Heart right ventricle (tissue), 16 donors: ENCODE data around the gene ASPRV1. TPM values are rescaled to one million over a fixed set of nuclear protein-coding genes. Genes with fewer than 3 reads are reported as not detected.
A peak's percentile ranks its signal among the peaks of the same experiment; 100 is the strongest.

Source experiments
- ATAC-seq, 8 donors: fragments of 200-7000 bp; cut with Tn5 transposase; one replicate each; pipeline ENCODE4 v1.9.1; 2020; ENCODE audit warnings: mild to moderate bottlenecking in 8 of 8, moderate library complexity in 8 of 8, moderate number of reproducible peaks in 1 of 8
- DNase-seq, 2 donors: peaks; one replicate each; pipeline ENCODE4 v3.0.0-alpha.2; 2020
- H3K27ac ChIP-seq, 10 donors: fragments of 200-600 bp; sonication (generic) in 2 of 10; one replicate each; pipeline versions ENCODE4 v1.5.0 to v1.8.0; 2020 to 2022; ENCODE audit warnings: mild to moderate bottlenecking in 3 of 10
- H3K27me3 ChIP-seq, 7 donors: fragments of 200-600 bp; one replicate each; pipeline ENCODE4 v1.8.0; 2021 to 2022; ENCODE audit warnings: mild to moderate bottlenecking in 2 of 7
- H3K36me3 ChIP-seq, 9 donors: fragments of 200-600 bp; sonication (generic) in 1 of 9; one replicate each; pipeline versions ENCODE4 v1.5.0 to v1.8.0; 2020 to 2022; ENCODE audit warnings: mild to moderate bottlenecking in 2 of 9
- H3K4me1 ChIP-seq, 9 donors: fragments of 200-600 bp; sonication (generic) in 1 of 9; one replicate each; pipeline versions ENCODE4 v1.5.0 to v1.8.0; 2020 to 2022; ENCODE audit warnings: mild to moderate bottlenecking in 4 of 9
- H3K4me3 ChIP-seq, 10 donors: fragments of 200-600 bp; sonication (generic) in 2 of 10; one replicate each; pipeline versions ENCODE4 v1.5.0 to v1.8.0; 2020 to 2022; ENCODE audit warnings: mild to moderate bottlenecking in 7 of 10, moderate library complexity in 2 of 10
- H3K9me3 ChIP-seq, 11 donors: fragments of 200-600 bp in 10 of 11; sonication (generic) in 2 of 11; one replicate each; pipeline versions ENCODE4 v1.5.0 to v1.8.0; 2013 to 2022; ENCODE audit warnings: mild to moderate bottlenecking in 2 of 11, control low read depth in 1 of 11, moderate library complexity in 1 of 11
- CTCF ChIP-seq, 9 donors: fragments of 200-600 bp; sonication (generic) in 2 of 9; IDR thresholded peaks; one replicate each; pipeline versions ENCODE4 v1.5.0 to v1.8.0; 2021 to 2022; ENCODE audit warnings: antibody characterized with exemption in 9 of 9, mild to moderate bottlenecking in 5 of 9, moderate library complexity in 1 of 9
- WGBS, 2 donors: extraction: QIAGEN DNeasy Blood & Tissue Kit; methylation state at CpG; one replicate each; pipeline ENCODE4 v1.1.7; 2013; ENCODE audit warnings: inconsistent platforms in 1 of 2; 5-methylcytosine and 5-hydroxymethylcytosine counted together
- intact Hi-C, 10 donors: fragments of 100-400 bp; cut with DNase I; formaldehyde crosslinking; loops; one replicate each; pipeline versions ENCODE4 v1.11.1 to v1.14.2; 2022
- polyA plus RNA-seq, 2 donors: library from polyadenylated mRNA; stranded (reverse); fragments of 200-250 nt; gene quantifications; one replicate each; pipeline ENCODE4 v1.2.3, GENCODE V29; 2013
- total RNA-seq, 10 donors: library from RNA; stranded (reverse); fragmentation: NEBNext Ultra II Directional in 3 of 10; extraction: Animal tissue kit (Norgen Biotek cat#: 25700) in 3 of 10; gene quantifications; one replicate each; pipeline versions ENCODE4 v1.2.1 to v1.2.4, GENCODE V29; 2021 to 2023
- donor health status: Arrhythmogenic right ventricular cardiomyopathy.
- donor health status: ischemic (EF 13 %, LVEDD 7.1; RV severe dilation, severe dysfunction).
- donor health status: healthy with polysubstance abuse.
- donor health status: DM: no; HTN: yes; CAD: no.
- donor health status: DM: no; HTN: no; CAD: no.
- donor health status: ischemic (EF 25% LVEDD 6.9; RV normal size, moderate dysfunction).
- donor health status: ischemic (EF 25% LVEDD 5.7; RV mildly dilated, moderate dysfunction).
- donor health status: healthy.
- donor health status: DM: yes; HTN: yes; CAD: no.
- donor health status: Ischemic cardiomyopathy.
- donor health status: ischemic (EF 35%, LVEDD 5.7; RV mildly dilated, moderate dysfunction).
- donor health status: nonischemic (EF 11% LVEDD 7.7; RV severe dilation, severe dysfunction).
- donor health status: DM: yes; HTN: yes; CAD: no.
- donor health status: PGD.
- donor health status: ischemic (EF 29% LVEDD 5.4; RV normal size, mild dysfunction).
- donor health status: nonischemic (EF 23%, LVEDD 6.1; RV moderate dilation, normal function).

The ASPRV1 gene
- total and polyA plus RNA-seq, 12 donors = 0.36 to 1.5 (median 0.94) TPM

DNA sequence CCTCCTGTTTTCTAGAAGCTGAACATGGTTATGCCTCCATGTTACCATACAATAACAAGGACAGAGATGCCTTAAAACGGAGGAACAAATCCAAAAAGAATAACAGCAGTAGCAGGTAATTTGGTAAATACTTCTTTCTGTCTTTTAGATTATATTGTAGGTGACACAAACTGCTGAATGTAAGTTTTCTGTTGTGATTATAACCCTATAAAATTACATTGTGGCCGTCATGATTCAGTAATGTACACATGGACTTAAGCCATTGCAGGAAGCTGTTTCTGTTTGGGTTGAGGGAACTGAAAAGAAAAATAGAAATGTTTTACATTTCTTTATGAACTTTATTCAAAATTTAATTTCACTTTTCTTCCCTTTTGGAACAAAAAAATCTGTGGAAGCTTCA lies 45.3 kb downstream of the ASPRV1 start:
- Histone ChIP-seq H3K9me3 (no peaks in the 10 kb centered on the region), H3K27me3 (no peaks in the 10 kb centered on the region), H3K36me3 (peaks cover 0 to 57% (median 0%) of the 10 kb centered on the region in 9 donors), H3K4me1 (peaks cover 0 to 59% (median 34%) of the 10 kb centered on the region in 9 donors), H3K4me3 (peak overlapping the region in 8 of 10 donors; percentile 70 to 95 (median 87)), H3K27ac (peak overlapping the region in 4 of 10 donors; percentile 82 to 94 (median 84))
- ATAC-seq (no peak), DNase-seq (no peak)
- 41 to 54% methylated on average over 2 of the region's 2 CpGs for WGBS, 2 donors
- intact Hi-C loops = loop anchor here in 6 of 10 donors (5.0 to 10.0 kb wide), 5 partner anchors 156 to 379 kb away; partner anchors contain the start of genes PCBP1 (in 2 of the 6) and SNRPG (in 2 of the 6)
- TF ChIP-seq CTCF (IDR thresholded peaks at IDR 0.05) = no peak

- Histone ChIP-seq H3K4me3 (peak within 1 kb of the TSS; percentile 49 to 95 (median 87)), H3K4me1 (peaks cover 0 to 59% (median 34%) of the 10 kb centered on the region in 9 donors), H3K9me3 (no peaks in the 10 kb centered on the region), H3K36me3 (peaks cover 0 to 57% (median 0%) of the 10 kb centered on the region in 9 donors), H3K27me3 (no peaks in the 10 kb centered on the region), H3K27ac (peak within 1 kb of the TSS; percentile 80 to 97 (median 96))
- ATAC-seq (peak in 3 of 8 donors; percentile 0 to 94 (median 8)), DNase-seq (peak in 1 of 2 donors; percentile 99)
- TF ChIP-seq CTCF (IDR thresholded peaks at IDR 0.05) = no peak
- WGBS, 2 donors = 1% methylated on average over 77 to 81 of the region's 81 CpGs
- intact Hi-C loops = loop anchor here (1.0 to 10.0 kb wide), 13 partner anchors 20 to 387 kb away; partner anchors contain the start of genes FAM136A (in 4 of the 10), PCBP1 (in 4 of the 10) and SNRPG (in 2 of the 10)
These were observed 46.2 kb downstream of the ASPRV1 start, which contains the start of gene MXD1 for GRCh38 chr2:69914950-69915945. Gene MXD1, plus strand, starts transcription at chr2:69915109. Its CDS starts 222 bp downstream, at chr2:69915331.

GRCh38 chr2:69914164-69914949 lies 47.1 kb downstream of the ASPRV1 start:
- intact Hi-C loops = loop anchor here (1.0 to 10.0 kb wide), 12 partner anchors 20 to 388 kb away; partner anchors contain the start of genes FAM136A (in 4 of the 10), PCBP1 (in 2 of the 10) and SNRPG (in 2 of the 10)
- Histone ChIP-seq H3K9me3 (no peaks in the 10 kb centered on the region), H3K27me3 (no peaks in the 10 kb centered on the region), H3K4me1 (peaks cover 0 to 59% (median 34%) of the 10 kb centered on the region in 9 donors), H3K36me3 (peaks cover 0 to 57% (median 0%) of the 10 kb centered on the region in 9 donors), H3K27ac (peak overlapping the region; percentile 80 to 97 (median 96)), H3K4me3 (peak overlapping the region; percentile 45 to 95 (median 71))
- 0% methylated on average over 56 of the region's 56 CpGs for WGBS, 2 donors
- DNase-seq (peak; percentile 97 to 100), ATAC-seq (peak; percentile 93 to 98 (median 96))
- peak in 5 of 9 donors; percentile 29 to 53 (median 36) for TF ChIP-seq CTCF (IDR thresholded peaks at IDR 0.05)
